GM12878 (cell line): Measurements from ENCODE around the gene MYOCOS. TPM values are rescaled to one million over a fixed set of nuclear protein-coding genes. Genes with fewer than 3 reads are reported as not detected.

Experiments
- BCL11A ChIP-seq: IDR thresholded peaks from 2 replicates; pipeline ENCODE4 v1.6.1; 2011; ENCODE audit warnings: low read depth, low read length
- CBFB ChIP-seq: IDR thresholded peaks from 2 replicates; pipeline ENCODE4 v1.6.1; 2016; ENCODE audit warnings: antibody characterized with exemption, low read depth
- CBX3 ChIP-seq: fragments of 200-600 bp; sonication (generic); IDR thresholded peaks from 2 replicates; pipeline ENCODE4 v1.6.1; 2016; ENCODE audit warnings: low read depth, borderline replicate concordance
- CHD4 ChIP-seq: fragments of 200-600 bp; sonication (generic); IDR thresholded peaks from 2 replicates; pipeline ENCODE4 v1.6.1; 2016; ENCODE audit warnings: mild to moderate bottlenecking
- CREB1 ChIP-seq: IDR thresholded peaks from 2 replicates; pipeline ENCODE4 v1.6.1; 2012; ENCODE audit warnings: low read depth, mild to moderate bottlenecking, inconsistent platforms
- CTCF ChIP-seq, 3 experiments: IDR thresholded peaks in 2 of 3; conservative IDR thresholded peaks in 1 of 3; 2 replicates each; pipeline ENCODE4 v1.5.1; 2011; ENCODE audit warnings: low read depth in 3 of 3, low read length in 3 of 3, mild to moderate bottlenecking in 3 of 3, control low read depth in 2 of 3, moderate library complexity in 2 of 3, inconsistent platforms in 1 of 3, mixed read lengths in 1 of 3; ENCODE audit not compliant: control insufficient read depth in 2 of 3, insufficient read depth in 1 of 3; ENCODE audit errors: extremely low read depth in 1 of 3
- IKZF1 ChIP-seq: fragments of 450-650 bp; conservative IDR thresholded peaks from 2 replicates; pipeline ENCODE4 v1.6.1; 2017; ENCODE audit warnings: antibody characterized with exemption, mild to moderate bottlenecking
- KAT2A ChIP-seq: conservative IDR thresholded peaks from 2 replicates; pipeline ENCODE4 v1.6.1; 2011; ENCODE audit warnings: low read depth, low read length; ENCODE audit not compliant: control insufficient read depth
- MTA3 ChIP-seq: IDR thresholded peaks from 2 replicates; pipeline ENCODE4 v1.6.1; 2012; ENCODE audit warnings: low read length, inconsistent platforms, borderline replicate concordance
- MXI1 ChIP-seq: fragments of 150-350 bp; IDR thresholded peaks from 2 replicates; pipeline ENCODE4 v1.6.1; 2011; ENCODE audit warnings: low read depth, mild to moderate bottlenecking, inconsistent platforms, low read length, improper control_type of control experiment
- MYB ChIP-seq: fragments of 150-350 bp; IDR thresholded peaks from 2 replicates; pipeline ENCODE4 v1.6.1; 2014; ENCODE audit warnings: mild to moderate bottlenecking, low read depth, low read length, borderline replicate concordance
- NBN ChIP-seq: fragments of 450-650 bp; IDR thresholded peaks from 2 replicates; pipeline ENCODE4 v1.6.1; 2016
- NR2C1 ChIP-seq: fragments of 450-650 bp; IDR thresholded peaks from 2 replicates; pipeline ENCODE4 v1.6.1; 2017; ENCODE audit warnings: antibody characterized with exemption, mild to moderate bottlenecking, moderate library complexity
- PAX5 ChIP-seq: IDR thresholded peaks from 2 replicates; pipeline ENCODE4 v1.6.1; 2011; ENCODE audit warnings: low read depth, low read length, borderline replicate concordance
- PML ChIP-seq: IDR thresholded peaks from 2 replicates; pipeline ENCODE4 v1.6.1; 2012; ENCODE audit warnings: low read length, inconsistent platforms
- POLR2AphosphoS2 ChIP-seq: IDR thresholded peaks from 2 replicates; pipeline ENCODE4 v1.6.1; 2011; ENCODE audit warnings: low read depth, mild to moderate bottlenecking, low read length, improper control_type of control experiment, moderate library complexity
- RAD21 ChIP-seq: IDR thresholded peaks from 2 replicates; pipeline ENCODE4 v1.6.1; 2011; ENCODE audit warnings: mild to moderate bottlenecking, low read depth, low read length, moderate library complexity; ENCODE audit not compliant: insufficient read depth
- RAD51 ChIP-seq: fragments of 450-650 bp; IDR thresholded peaks from 2 replicates; pipeline ENCODE4 v1.6.1; 2016; ENCODE audit warnings: moderate library complexity, mild to moderate bottlenecking, inconsistent platforms
- RELA ChIP-seq: fragments of 450-650 bp; IDR thresholded peaks from 2 replicates; pipeline ENCODE4 v1.8.0; 2014; ENCODE audit warnings: borderline replicate concordance; ENCODE audit not compliant: partially characterized antibody
- RELB ChIP-seq: fragments of 450-650 bp; IDR thresholded peaks from 2 replicates; pipeline ENCODE4 v1.6.1; 2017; ENCODE audit warnings: low read depth, mild to moderate bottlenecking, moderate library complexity
- SMARCA5 ChIP-seq: fragments of 450-650 bp; IDR thresholded peaks from 2 replicates; pipeline ENCODE4 v1.6.1; 2017; ENCODE audit warnings: mild to moderate bottlenecking
- SMC3 ChIP-seq: IDR thresholded peaks from 2 replicates; pipeline ENCODE4 v1.6.1; 2011; ENCODE audit warnings: low read length, improper control_type of control experiment, borderline replicate concordance
- SP1 ChIP-seq: IDR thresholded peaks from one replicate; pipeline ENCODE4 v1.6.1; 2011; ENCODE audit warnings: low read depth, low read length
- SREBF1 ChIP-seq: IDR thresholded peaks from 2 replicates; pipeline ENCODE4 v1.6.1; 2012; ENCODE audit warnings: mild to moderate bottlenecking, low read length
- SRF ChIP-seq, 2 experiments: IDR thresholded peaks; 2 replicates each; pipeline ENCODE4 v1.6.1; 2011; ENCODE audit warnings: low read depth in 2 of 2, low read length in 2 of 2, mild to moderate bottlenecking in 1 of 2, moderate library complexity in 1 of 2
- USF1 ChIP-seq: IDR thresholded peaks from 2 replicates; pipeline ENCODE4 v1.6.1; 2011; ENCODE audit warnings: borderline replicate concordance, low read depth, mild to moderate bottlenecking, moderate library complexity, mixed read lengths, low read length; ENCODE audit not compliant: insufficient read depth; ENCODE audit errors: extremely low read length
- YY1 ChIP-seq: IDR thresholded peaks from 2 replicates; pipeline ENCODE4 v1.6.1; 2011; ENCODE audit warnings: low read depth, mild to moderate bottlenecking, low read length
- ZBED1 ChIP-seq: IDR thresholded peaks from 2 replicates; pipeline ENCODE4 v1.6.1; 2016; ENCODE audit warnings: borderline replicate concordance
- ZNF384 ChIP-seq: IDR thresholded peaks from 2 replicates; pipeline ENCODE4 v1.6.1; 2012; ENCODE audit warnings: low read depth, mild to moderate bottlenecking, low read length, improper control_type of control experiment, borderline replicate concordance
- ZZZ3 ChIP-seq: IDR thresholded peaks from 2 replicates; pipeline ENCODE4 v1.6.1; 2011; ENCODE audit warnings: low read depth; ENCODE audit not compliant: control insufficient read depth, insufficient read length
- polyA plus RNA-seq, 11 experiments: library from polyadenylated mRNA; depleted of rRNA in 4 of 11; unstranded in 6 of 11; stranded (reverse) in 5 of 11; fragments of >200 nt; fragmentation: Nextera tagmentation in 4 of 11; fragmentation: Illumina TruSeq in 1 of 11; extraction: Ambion mirVana in 4 of 11; extraction: Trizol in 1 of 11; gene quantifications; 1 replicate in 1 of 11; 2 replicates in 10 of 11; pipeline versions ENCODE4 v1.2.1 to v1.2.3, GENCODE V29; 2011 to 2016; ENCODE audit warnings: inconsistent platforms in 2 of 11, missing spikeins in 2 of 11, low read depth in 1 of 11
- total RNA-seq, 4 experiments: library from RNA; depleted of rRNA in 3 of 4; stranded (reverse); fragments of >200 nt in 3 of 4; fragmentation: Illumina TruSeq in 1 of 4; extraction: Trizol in 1 of 4; gene quantifications; 2 replicates each; pipeline versions ENCODE4 v1.2.1 to v1.2.3, GENCODE V29; 2013 to 2021

Gene MYOCOS
- total and polyA plus RNA-seq, 10 of the 15 experiments (the other 5 are each of a cell fraction or from before 2014, with no cell fraction given): 0.12 to 0.24 (median 0.16) TPM; not detected in 4

GRCh38 chr1:171654942-171655745, 33.1 kb downstream of the MYOCOS start (continued):
- TF ChIP-seq ZZZ3 (no peak), BCL11A (no peak), MTA3 (no peak), ZBED1 (no peak), NBN (0 out of 2 replicates have a peak, but pooled peaks have one; percentile 30), RAD21 (peak; percentile 62), RELA (no peak), SMARCA5 (no peak), CREB1 (no peak), CBFB (no peak), ZNF384 (no peak), PAX5 (no peak), POLR2AphosphoS2 (no peak), CTCF (IDR thresholded peaks at IDR 0.05 in 2 of 3, conservative IDR thresholded peaks at IDR 0.05 in 1 of 3; ENCODE audit: control insufficient read depth in 2 of 3, extremely low read depth in 1 of 3, insufficient read depth in 1 of 3, low read depth in 3 of 3, low read length in 3 of 3) (peak; percentile 62 to 89 (median 86)), KAT2A (no peak), YY1 (peak; percentile 85), IKZF1 (peak; percentile 35; the same call in 1 of the 2 replicates), SRF (IDR thresholded peaks at IDR 0.05; ENCODE audit: low read depth in 2 of 2, low read length in 2 of 2) (no peak), NR2C1 (no peak), PML (no peak), MYB (no peak), SP1 (no peak), USF1 (no peak), RAD51 (no peak), MXI1 (no peak), RELB (no peak), SREBF1 (no peak), CBX3 (no peak), SMC3 (peak; percentile 53; the same call in 1 of the 2 replicates), CHD4 (no peak)
